Measurements from ENCODE around the gene GANC.

The GANC gene

GRCh38 chr15:42231088-42231487 is 41.9 kb upstream of the GANC start:
- no peaks in the 10 kb centered on the region for H3K27me3 ChIP-seq (ENCODE audit: low read depth, low read length)
- H2AFZ ChIP-seq (ENCODE audit: low read depth, low read length): no peak overlapping the region
- H3K4me2 ChIP-seq (ENCODE audit: low read length): no peak overlapping the region
- H3K79me2 ChIP-seq (ENCODE audit: low read length): no peaks in the 10 kb centered on the region
- no peaks in the 10 kb centered on the region for H3K9me3 ChIP-seq (ENCODE audit: insufficient read depth, low read length)
- no peak overlapping the region for H3K4me3 ChIP-seq (ENCODE audit: low read length)
- H4K20me1 ChIP-seq (ENCODE audit: insufficient read depth, low read length): no peaks in the 10 kb centered on the region
- H3K36me3 ChIP-seq (replicated peaks; ENCODE audit: low read depth, low read length): peaks cover 23% of the 10 kb centered on the region
- no peak overlapping the region for H3K9ac ChIP-seq (ENCODE audit: low read length)
- no peaks in the 10 kb centered on the region for H3K4me1 ChIP-seq (ENCODE audit: low read length)
- no peak overlapping the region for H3K27ac ChIP-seq (ENCODE audit: low read length)
- no peak for TF ChIP-seq CTCF (IDR thresholded peaks at IDR 0.05; ENCODE audit: low read depth, low read length)
- no peak for TF ChIP-seq EZH2phosphoT487 (IDR thresholded peaks at IDR 0.05; ENCODE audit: low read depth)

GRCh38 chr15:42232606-42233005 is 40.4 kb upstream of the GANC start:
- H3K4me2 ChIP-seq (ENCODE audit: low read length): no peak overlapping the region
- H3K4me1 ChIP-seq (ENCODE audit: low read length): no peaks in the 10 kb centered on the region
- H2AFZ ChIP-seq (ENCODE audit: low read depth, low read length): no peak overlapping the region
- no peaks in the 10 kb centered on the region for H3K27me3 ChIP-seq (ENCODE audit: low read depth, low read length)
- H3K9ac ChIP-seq (ENCODE audit: low read length): no peak overlapping the region
- no peaks in the 10 kb centered on the region for H3K79me2 ChIP-seq (ENCODE audit: low read length)
- no peak overlapping the region for H3K4me3 ChIP-seq (ENCODE audit: low read length)
- no peak overlapping the region for H3K27ac ChIP-seq (ENCODE audit: low read length)
- H4K20me1 ChIP-seq (ENCODE audit: insufficient read depth, low read length): no peaks in the 10 kb centered on the region
- no peaks in the 10 kb centered on the region for H3K9me3 ChIP-seq (ENCODE audit: insufficient read depth, low read length)
- H3K36me3 ChIP-seq (replicated peaks; ENCODE audit: low read depth, low read length): peaks cover 17% of the 10 kb centered on the region
- TF ChIP-seq EZH2phosphoT487 (IDR thresholded peaks at IDR 0.05; ENCODE audit: low read depth) (no peak), CTCF (IDR thresholded peaks at IDR 0.05; ENCODE audit: low read depth, low read length) (no peak)

GRCh38 chr15:42233107-42233506 is 39.9 kb upstream of the GANC start:
- no peak for TF ChIP-seq EZH2phosphoT487 (IDR thresholded peaks at IDR 0.05; ENCODE audit: low read depth)
- TF ChIP-seq CTCF (IDR thresholded peaks at IDR 0.05; ENCODE audit: low read depth, low read length): no peak
- no peaks in the 10 kb centered on the region for H3K27me3 ChIP-seq (ENCODE audit: low read depth, low read length)
- H3K9me3 ChIP-seq (ENCODE audit: insufficient read depth, low read length): no peaks in the 10 kb centered on the region
- no peak overlapping the region for H3K4me2 ChIP-seq (ENCODE audit: low read length)
- no peak overlapping the region for H3K4me3 ChIP-seq (ENCODE audit: low read length)
- H4K20me1 ChIP-seq (ENCODE audit: insufficient read depth, low read length): no peaks in the 10 kb centered on the region
- H3K79me2 ChIP-seq (ENCODE audit: low read length): no peaks in the 10 kb centered on the region
- H3K4me1 ChIP-seq (ENCODE audit: low read length): no peaks in the 10 kb centered on the region
- no peak overlapping the region for H3K27ac ChIP-seq (ENCODE audit: low read length)
- H3K36me3 ChIP-seq (replicated peaks; ENCODE audit: low read depth, low read length): peaks cover 17% of the 10 kb centered on the region
- no peak overlapping the region for H2AFZ ChIP-seq (ENCODE audit: low read depth, low read length)
- H3K9ac ChIP-seq (ENCODE audit: low read length): no peak overlapping the region

- H3K4me2 ChIP-seq (ENCODE audit: low read length): no peak overlapping the region
- H3K4me3 ChIP-seq (ENCODE audit: low read length): no peak overlapping the region
- no peak overlapping the region for H2AFZ ChIP-seq (ENCODE audit: low read depth, low read length)
- peaks cover 14% of the 10 kb centered on the region for H3K36me3 ChIP-seq (replicated peaks; ENCODE audit: low read depth, low read length)
- H3K79me2 ChIP-seq (ENCODE audit: low read length): no peaks in the 10 kb centered on the region
- no peaks in the 10 kb centered on the region for H3K9me3 ChIP-seq (ENCODE audit: insufficient read depth, low read length)
- H3K27me3 ChIP-seq (ENCODE audit: low read depth, low read length): no peaks in the 10 kb centered on the region
- H3K9ac ChIP-seq (ENCODE audit: low read length): no peak overlapping the region
- no peak overlapping the region for H3K27ac ChIP-seq (ENCODE audit: low read length)
- TF ChIP-seq CTCF (IDR thresholded peaks at IDR 0.05; ENCODE audit: low read depth, low read length) (no peak), EZH2phosphoT487 (IDR thresholded peaks at IDR 0.05; ENCODE audit: low read depth) (no peak)
- no peaks in the 10 kb centered on the region for H3K4me1 ChIP-seq (ENCODE audit: low read length)
- H4K20me1 ChIP-seq (ENCODE audit: insufficient read depth, low read length): no peaks in the 10 kb centered on the region
Measured at GRCh38 chr15:42239528-42240182, 33.3 kb upstream of the GANC start.

Data from OCI-LY3 (cell line).